HepG2 (cell line): ENCODE results near the gene PEAK1. TPM values are rescaled to one million over a fixed set of nuclear protein-coding genes. Genes with fewer than 3 reads are reported as not detected.

Source experiments
- ATAC-seq: fragments of 200-7000 bp; cut with Tn5 transposase; 3 replicates; pipeline ENCODE4 v1.9.1; 2020; ENCODE audit warnings: mild to moderate bottlenecking, moderate library complexity
- BruUV-seq: library from RNA; stranded (reverse); fragments of 400-500 nt; replicated peaks from 2 replicates; lab custom pipeline; 2021; lab: Mats Ljungman, UMichigan
- CTCF ChIA-PET: fragments of 300-600 bp; formaldehyde crosslinking; extraction: SDS; loops from one replicate; lab custom pipeline; 2021; ENCODE audit warnings: low total read pairs, inconsistent platforms, low intra/inter-chr PET ratio; lab: Yijun Ruan, JAX
- POLR2A ChIA-PET: fragments of 350-600 bp; sonication (Branson Sonifier 250); formaldehyde crosslinking; loops from one replicate; lab custom pipeline; 2020; ENCODE audit warnings: antibody characterized with exemption, inconsistent platforms; lab: Yijun Ruan, JAX
- DNase-seq: peaks from one replicate; pipeline ENCODE4 v3.0.0-alpha.2; 2015; ENCODE audit warnings: low spot score
- FAIRE-seq: peaks from 3 replicates; lab custom pipeline; 2011; peaks lifted over from hg19 to GRCh38; lab: Jason Lieb, UNC
- H2AFZ ChIP-seq: one replicate; pipeline ENCODE4 v1.6.1; 2011; ENCODE audit warnings: low read length, inconsistent platforms
- H3K27ac ChIP-seq: fragments of 300-600 bp; 3 replicates; pipeline ENCODE4 v1.8.0; 2011; ENCODE audit warnings: mixed run types, mild to moderate bottlenecking, mixed read lengths, low read length, inconsistent platforms; ENCODE audit not compliant: insufficient read depth; ENCODE audit errors: extremely low read length
- H3K27me3 ChIP-seq, 2 experiments: fragments of 200-600 bp in 1 of 2; 2 replicates in 1 of 2; 3 replicates in 1 of 2; pipeline versions ENCODE4 v1.6.0 to v1.8.0; 2011; ENCODE audit warnings: low read length in 2 of 2, mild to moderate bottlenecking in 2 of 2, moderate library complexity in 2 of 2, inconsistent platforms in 1 of 2; ENCODE audit not compliant: insufficient read depth in 2 of 2, control insufficient read depth in 1 of 2
- H3K36me3 ChIP-seq, 2 experiments: fragments of 200-600 bp in 1 of 2; replicated peaks in 1 of 2; 2 replicates in 1 of 2; 3 replicates in 1 of 2; pipeline versions ENCODE4 v1.5.1 to v1.8.0; 2011; ENCODE audit warnings: low read length in 2 of 2, inconsistent platforms in 1 of 2; ENCODE audit not compliant: insufficient read depth in 2 of 2, control insufficient read depth in 1 of 2
- H3K4me1 ChIP-seq: 2 replicates; pipeline ENCODE4 v1.5.1; 2012; ENCODE audit warnings: low read length, inconsistent platforms; ENCODE audit not compliant: insufficient read depth
- H3K4me2 ChIP-seq: 2 replicates; pipeline ENCODE4 v1.6.0; 2011; ENCODE audit warnings: low read depth, low read length, inconsistent platforms
- H3K4me3 ChIP-seq, 3 experiments: fragments of 200-600 bp in 1 of 3; sonication (generic), shearing (Covaris generic) in 1 of 3; replicated peaks in 1 of 3; 2 replicates each; pipeline ENCODE4 v1.5.1; 2011 to 2016; ENCODE audit warnings: low read length in 3 of 3, inconsistent platforms in 2 of 3, low read depth in 2 of 3, mild to moderate bottlenecking in 2 of 3, control low read depth in 1 of 3, mixed read lengths in 1 of 3; ENCODE audit not compliant: insufficient read depth in 1 of 3
- H3K79me2 ChIP-seq: one replicate; pipeline ENCODE4 v1.6.1; 2011; ENCODE audit warnings: low read length, inconsistent platforms; ENCODE audit not compliant: insufficient read depth
- H3K9ac ChIP-seq: 2 replicates; pipeline ENCODE4 v1.6.0; 2011; ENCODE audit warnings: mild to moderate bottlenecking, low read depth, low read length, inconsistent platforms; ENCODE audit not compliant: insufficient read depth
- H3K9me3 ChIP-seq: 2 replicates; pipeline ENCODE4 v1.5.1; 2012; ENCODE audit warnings: mild to moderate bottlenecking, low read length
- H4K20me1 ChIP-seq: 2 replicates; pipeline ENCODE4 v1.6.0; 2011; ENCODE audit warnings: inconsistent platforms, mild to moderate bottlenecking, low read length, moderate library complexity; ENCODE audit not compliant: insufficient read depth
- AGO2 ChIP-seq: fragments of 200-400 bp; formaldehyde crosslinking; optimal IDR thresholded peaks from 2 replicates; pipeline ENCODE3; 2017; ENCODE audit warnings: mild to moderate bottlenecking, low read depth, low read length, moderate library complexity
- ARNT2 ChIP-seq: sonication (generic); formaldehyde crosslinking; IDR thresholded peaks from 2 replicates; pipeline ENCODE4 v1.8.0; 2022; ENCODE audit warnings: mild to moderate bottlenecking, low read depth, missing genetic modification reagents, moderate library complexity
- CTCF ChIP-seq: sonication (generic); formaldehyde crosslinking; IDR thresholded peaks from 2 replicates; pipeline ENCODE4 v1.5.0; 2020; ENCODE audit warnings: mild to moderate bottlenecking, missing genetic modification reagents, moderate library complexity
- FOXK1 ChIP-seq: sonication (generic); formaldehyde crosslinking; IDR thresholded peaks from 2 replicates; pipeline ENCODE4 v1.4.0; 2020; ENCODE audit warnings: low read depth, missing genetic modification reagents, borderline replicate concordance
- KDM5B ChIP-seq: sonication (generic); formaldehyde crosslinking; IDR thresholded peaks from 2 replicates; pipeline ENCODE4 v1.4.0; 2020; ENCODE audit warnings: missing genetic modification reagents, mild to moderate bottlenecking, borderline replicate concordance
- SRSF1 ChIP-seq: fragments of 200-400 bp; formaldehyde crosslinking; optimal IDR thresholded peaks from 2 replicates; pipeline ENCODE3; 2017; ENCODE audit warnings: mild to moderate bottlenecking, low read depth, low read length, moderate library complexity
- ZBTB25 ChIP-seq: IDR thresholded peaks from 2 replicates; pipeline ENCODE4 v1.6.1; 2018; ENCODE audit warnings: missing genetic modification reagents
- ZKSCAN1 ChIP-seq: fragments of 150-350 bp; IDR thresholded peaks from 2 replicates; pipeline ENCODE4 v1.6.1; 2014; ENCODE audit warnings: low read length
- ZNF274 ChIP-seq: sonication (generic); formaldehyde crosslinking; IDR thresholded peaks from 2 replicates; pipeline ENCODE4 v1.5.1; 2020; ENCODE audit warnings: mild to moderate bottlenecking, missing genetic modification reagents
- ZNF563 ChIP-seq: sonication (generic); formaldehyde crosslinking; IDR thresholded peaks from 2 replicates; pipeline ENCODE4 v1.8.0; 2022; ENCODE audit warnings: mild to moderate bottlenecking, moderate library complexity, missing genetic modification reagents
- ZNF629 ChIP-seq: sonication (generic); formaldehyde crosslinking; conservative IDR thresholded peaks from 2 replicates; pipeline ENCODE4 v1.5.0; 2020; ENCODE audit warnings: missing genetic modification reagents
- ZNF646 ChIP-seq: sonication (generic); formaldehyde crosslinking; IDR thresholded peaks from 2 replicates; pipeline ENCODE4 v1.9.0; 2021; ENCODE audit warnings: mild to moderate bottlenecking, missing genetic modification reagents
- ZNF891 ChIP-seq: sonication (generic); formaldehyde crosslinking; IDR thresholded peaks from 2 replicates; pipeline ENCODE4 v1.5.0; 2020; ENCODE audit warnings: mild to moderate bottlenecking, missing genetic modification reagents
- WGBS: methylation state at CpG from one replicate; pipeline ENCODE4 v1.1.6; 2017; ENCODE audit warnings: low lambda C conversion rate; 5-methylcytosine and 5-hydroxymethylcytosine counted together
- in situ Hi-C: cut with HindIII; loops from 2 replicates; pipeline ENCODE4 v1.10.0; 2017; ENCODE audit warnings: low pct_unique_long_range_greater_than_20kb; ENCODE audit not compliant: extremely low pct_ligation_motif_present
- intact Hi-C: fragments of 100-400 bp; cut with micrococcal nuclease; formaldehyde crosslinking; loops from one replicate; pipeline ENCODE4 v1.10.0; 2022; ENCODE audit not compliant: unreplicated experiment
- polyA plus RNA-seq, 8 experiments: library from polyadenylated mRNA; depleted of rRNA in 3 of 8; stranded (reverse) in 7 of 8; unstranded in 1 of 8; fragments of >200 nt; fragmentation: Illumina TruSeq in 4 of 8; extraction: Trizol in 4 of 8; gene quantifications; 2 replicates each; pipeline versions ENCODE4 v1.2.1 to v1.2.3, GENCODE V29; 2011 to 2016; ENCODE audit warnings: low read depth in 4 of 8, missing spikeins in 1 of 8, mixed read lengths in 1 of 8; ENCODE audit not compliant: insufficient read depth in 1 of 8
- total RNA-seq, 5 experiments: library from RNA; depleted of rRNA; stranded (reverse); fragments of >200 nt; fragmentation: Illumina TruSeq; extraction: Trizol; gene quantifications; 2 replicates each; pipeline ENCODE4 v1.2.3, GENCODE V29; 2016; ENCODE audit warnings: low read depth in 1 of 5

PEAK1 gene
- total and polyA plus RNA-seq, 2 of the 13 experiments (the other 11 are each of a cell fraction or from before 2014, with no cell fraction given), result 6.0 to 6.6 TPM

GRCh38 chr15:77418966-77419835 lies 703 bp downstream of the PEAK1 start:
- peaks cover 80% of the 10 kb centered on the region for H3K79me2 ChIP-seq
- BruUV-seq, result no TSS peak
- under 1% methylated on average over 39 of the region's 72 CpGs for WGBS
- peak; percentile 22; the same call in 1 of the 2 replicates for TF ChIP-seq ZNF563 (CRISPR knock-in tag)
- TF ChIP-seq ZKSCAN1, result no peak
- peak; percentile 65; the same call in 1 of the 2 replicates for TF ChIP-seq ZNF891 (CRISPR knock-in tag)
- 0 out of 2 replicates have a peak, but pooled peaks have one; percentile 22 for TF ChIP-seq ZNF274 (CRISPR knock-in tag)
- TF ChIP-seq ZNF629 (CRISPR knock-in tag), result no peak
- peak; percentile 57; the same call in 1 of the 2 replicates for TF ChIP-seq KDM5B (CRISPR knock-in tag)
- no peak for TF ChIP-seq FOXK1 (CRISPR knock-in tag)
- peak; percentile 21; the same call in 1 of the 2 replicates for TF ChIP-seq ZBTB25 (CRISPR knock-in tag)
- TF ChIP-seq ARNT2 (CRISPR knock-in tag), result peak; percentile 46; the same call in 1 of the 2 replicates
- peak; percentile 58 for TF ChIP-seq CTCF
- peak; percentile 71 for TF ChIP-seq AGO2
- peak; percentile 38 for TF ChIP-seq SRSF1
- no peak for TF ChIP-seq ZNF646 (CRISPR knock-in tag)

More at GRCh38 chr15:77418966-77419835, 703 bp downstream of the PEAK1 start:
- Histone ChIP-seq H3K27me3 (no peaks in the 10 kb centered on the region; a peak in 2 of 5 replicates), H3K4me3 (peak overlapping the region; percentile 87 to 95 (median 95)), H2AFZ (no peak overlapping the region), H3K9ac (peak overlapping the region; percentile 87), H3K9me3 (no peaks in the 10 kb centered on the region), H4K20me1 (peaks cover 9% of the 10 kb centered on the region; the same call in 1 of the 2 replicates), H3K4me1 (peaks cover 55% of the 10 kb centered on the region), H3K27ac (peak overlapping the region; percentile 78), H3K4me2 (peak overlapping the region; percentile 78), H3K36me3 (no peaks in the 10 kb centered on the region)
- no peak for DNase-seq
- in situ Hi-C loops, result no loop called here
- ChIA-PET POLR2A (interaction anchor here (0.6 to 1.1 kb wide), 3 partner anchors 18 to 488 kb away, joined by 3 to 5 read pairs (median 4); partner anchors contain the start of gene RCN2), CTCF (no interaction called here)
- ATAC-seq, result peak; percentile 51
- intact Hi-C loops, result no loop called here
- FAIRE-seq, result no peak
